GM19240 (cell line): ENCODE measurements around the gene CA11.
"Not testable (repeated sequence)": the region's sequence is repeated elsewhere in the genome, so short reads cannot be mapped to it uniquely, and the experiment has no call there.

Experiments used
- DNase-seq: peaks from one replicate; pipeline ENCODE4 v3.0.0; 2011; ENCODE audit warnings: low spot score; ENCODE audit not compliant: insufficient read length

CA11 gene

GRCh38 chr19:48669903-48670668, 24.1 kb upstream of the CA11 start:
- no peak for DNase-seq

GRCh38 chr19:48668761-48669160, 22.8 kb upstream of the CA11 start:
- DNase-seq: no peak

GRCh38 chr19:48668332-48668731, 22.3 kb upstream of the CA11 start:
- DNase-seq: no peak

GRCh38 chr19:48665786-48666185, 19.8 kb upstream of the CA11 start:
- no peak for DNase-seq

GRCh38 chr19:48664476-48664875, 18.5 kb upstream of the CA11 start:
- no peak for DNase-seq

GRCh38 chr19:48663667-48664066, 17.7 kb upstream of the CA11 start:
- no peak for DNase-seq

GRCh38 chr19:48661711-48662090, 15.7 kb upstream of the CA11 start:
- no peak for DNase-seq

- peak; percentile 99 for DNase-seq
Observed at GRCh38 chr19:48660852-48661710, 15.1 kb upstream of the CA11 start.

GRCh38 chr19:48659768-48660167, 13.8 kb upstream of the CA11 start:
- peak; percentile 49 for DNase-seq

GRCh38 chr19:48658483-48658882, 12.5 kb upstream of the CA11 start:
- no peak for DNase-seq

GRCh38 chr19:48657828-48658227, 11.8 kb upstream of the CA11 start:
- DNase-seq: not testable (repeated sequence)

GRCh38 chr19:48656840-48657474, 11.0 kb upstream of the CA11 start:
- DNase-seq: no peak

- no peak for DNase-seq
Observed at GRCh38 chr19:48654299-48655059, 8.5 kb upstream of the CA11 start.

GRCh38 chr19:48651683-48652048, 5.7 kb upstream of the CA11 start:
- no peak for DNase-seq

- no peak for DNase-seq
Observed at GRCh38 chr19:48650974-48651682, 5.1 kb upstream of the CA11 start.

- no peak for DNase-seq
Observed at GRCh38 chr19:48648134-48648533, 2.1 kb upstream of the CA11 start.

GRCh38 chr19:48646722-48647216, 782 bp upstream of the CA11 start:
- DNase-seq: no peak

GRCh38 chr19:48645620-48646000, 377 bp downstream of the CA11 start:
- DNase-seq: no peak

GRCh38 chr19:48644839-48645619, 958 bp downstream of the CA11 start:
- no peak for DNase-seq

GRCh38 chr19:48644355-48644754, 1.6 kb downstream of the CA11 start:
- DNase-seq: no peak
